NCI-H2171 treated with DMSO at 0.1 percent for 48 hours (cell line): ENCODE data around the gene FBXO21.
"Not testable (repeated sequence)": the region's sequence is repeated elsewhere in the genome, so short reads cannot be mapped to it uniquely, and the experiment has no call there.

Experiments
- DNase-seq: peaks from one replicate; lab custom pipeline; 2025; lab: John Stamatoyannopoulos, UW

The FBXO21 gene

GRCh38 chr12:117104003-117104402 is 86.3 kb downstream of the FBXO21 start:
- not testable (repeated sequence) for DNase-seq

GRCh38 chr12:117102800-117103181 is 87.5 kb downstream of the FBXO21 start:
- no peak for DNase-seq

DNA sequence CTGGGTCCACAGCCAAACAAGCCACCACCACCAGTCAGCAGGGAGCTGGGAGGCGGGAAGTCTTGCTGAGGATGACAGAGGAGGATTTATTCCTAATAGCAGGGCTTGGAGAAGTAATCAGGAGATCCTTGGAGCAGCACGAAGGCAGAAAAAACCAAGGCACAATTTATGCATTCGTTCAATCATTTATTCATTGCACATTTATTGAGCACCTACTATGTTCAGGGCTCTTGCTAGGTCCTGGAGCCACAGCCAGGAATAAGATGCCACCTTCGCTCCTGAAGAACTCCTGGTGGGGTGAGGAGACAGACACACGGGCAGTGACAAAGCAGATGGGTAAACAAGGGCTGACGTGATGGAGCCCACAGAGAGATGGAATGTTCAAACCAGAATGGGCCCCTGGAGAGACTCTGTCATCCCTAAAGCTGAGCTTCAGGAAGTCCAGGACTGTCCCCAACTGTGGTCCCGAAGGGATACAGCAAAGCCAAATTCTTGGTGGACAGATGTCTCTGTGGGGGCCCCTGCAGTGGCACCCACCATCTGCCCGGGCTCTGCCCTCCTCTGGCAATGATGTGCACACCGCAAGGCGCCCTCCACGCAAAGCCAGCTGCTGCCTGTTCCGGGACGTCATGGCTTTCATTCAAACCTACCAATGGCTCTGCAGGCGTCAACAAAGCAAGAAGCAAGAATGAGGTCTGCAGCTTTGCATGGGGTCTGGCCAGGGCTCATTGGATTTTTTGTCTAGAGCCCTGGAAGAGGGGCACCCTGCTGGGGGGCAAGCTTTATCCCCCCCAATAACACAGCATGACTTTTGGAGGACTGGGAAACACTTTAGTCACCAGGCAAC is 88.1 kb downstream of the FBXO21 start:
- peak; percentile 60 for DNase-seq

DNA sequence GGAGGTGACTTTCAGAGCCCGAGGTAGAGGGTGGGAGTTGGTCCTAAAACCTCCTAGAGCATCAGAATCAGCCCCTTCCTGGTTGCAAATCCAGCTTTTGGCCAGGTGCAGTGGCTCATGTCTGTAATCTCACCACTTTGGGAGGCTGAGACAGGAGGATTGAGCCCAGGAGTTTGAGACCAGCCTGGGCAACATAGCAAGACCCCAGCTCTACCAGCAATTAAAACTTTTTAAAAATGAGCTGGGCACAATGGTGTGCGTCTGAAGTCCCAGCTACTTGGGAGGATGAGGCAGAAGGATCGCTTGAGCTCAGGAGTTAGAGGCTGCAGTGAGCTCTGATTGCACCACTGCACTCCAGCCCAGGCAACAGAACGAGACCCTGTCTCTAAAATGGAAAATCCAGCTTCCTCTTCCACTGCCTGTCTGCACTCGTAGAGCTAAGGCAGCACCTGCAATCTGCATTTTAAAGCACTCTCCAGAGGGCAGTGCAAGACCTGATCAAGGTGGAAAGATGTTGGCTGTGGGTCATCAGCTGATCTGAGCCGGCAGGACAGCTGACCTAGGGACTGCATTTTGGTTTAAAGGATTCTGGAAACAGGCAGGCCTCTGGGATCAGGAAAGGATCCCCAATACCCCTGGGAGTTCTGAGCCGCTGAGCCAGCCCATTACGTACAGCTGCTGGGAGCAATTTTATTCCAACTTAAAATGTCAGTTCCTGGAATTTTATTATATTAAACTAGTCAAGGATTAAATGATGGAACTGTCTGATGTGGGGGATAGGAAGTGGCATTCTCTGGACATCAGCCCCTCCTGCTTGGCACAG is 89.2 kb downstream of the FBXO21 start:
- peak; percentile 66 for DNase-seq

DNA sequence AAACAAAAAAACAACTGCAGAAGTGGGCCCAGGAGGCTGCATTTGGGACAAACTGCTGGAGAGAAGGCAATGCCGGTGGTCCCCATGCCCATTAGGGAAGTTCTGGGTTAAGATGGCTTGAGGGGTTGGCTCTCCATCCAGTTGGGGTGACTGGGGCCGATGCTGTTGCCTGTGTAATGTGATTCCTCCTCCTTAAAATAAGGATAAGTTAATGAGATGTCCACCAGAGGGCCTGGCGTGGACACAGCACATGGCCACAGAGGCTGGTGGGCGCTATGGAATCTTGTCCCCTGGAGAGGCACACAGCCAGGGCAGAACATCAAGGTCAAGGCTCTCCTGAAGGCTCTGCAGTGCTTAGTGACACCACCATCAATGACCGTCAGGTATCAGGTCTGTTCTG is 90.0 kb downstream of the FBXO21 start:
- DNase-seq = no peak

DNA sequence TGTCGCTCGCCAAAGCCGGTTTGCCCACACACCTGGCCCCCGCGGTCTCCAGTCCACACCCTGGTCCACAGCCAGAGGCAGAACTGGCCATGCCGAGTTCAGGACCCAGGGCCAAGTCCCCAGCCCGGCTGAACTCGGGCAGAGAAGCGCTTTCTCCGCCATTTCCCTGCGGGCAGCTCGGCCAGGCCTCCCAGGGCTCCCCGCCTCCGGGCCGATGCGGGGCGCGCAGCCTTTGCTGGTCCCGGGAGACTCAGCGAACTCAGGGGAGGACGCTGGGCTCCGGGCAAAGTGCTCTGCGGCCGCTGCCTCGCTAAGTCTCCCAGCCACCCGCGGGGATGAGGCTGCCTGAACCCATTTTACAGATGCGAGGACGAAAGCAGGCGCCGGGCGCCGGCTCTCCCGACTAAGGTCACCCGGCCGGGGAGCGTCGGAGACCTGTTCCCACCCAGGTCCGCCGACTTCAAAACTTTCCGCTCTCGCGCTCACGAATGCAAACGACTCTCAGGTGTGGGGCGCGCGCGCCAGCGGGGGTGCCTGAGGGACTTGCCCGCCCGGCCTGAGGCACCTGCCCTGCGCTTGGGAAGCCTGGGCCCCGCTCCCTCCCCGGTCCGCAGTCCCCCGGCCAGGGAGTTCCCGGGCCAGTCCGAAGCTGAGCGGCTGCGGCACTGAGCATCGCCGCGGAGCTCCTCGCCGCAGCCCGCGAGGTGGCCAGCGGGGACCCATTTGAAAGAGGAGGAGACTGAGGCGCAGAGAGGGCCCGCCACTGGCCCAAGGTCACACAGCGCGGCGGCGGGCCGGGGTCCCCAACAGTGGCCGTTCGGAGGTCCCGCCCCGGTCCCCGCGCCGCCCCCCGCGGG is 91.7 kb downstream of the FBXO21 start:
- no peak for DNase-seq

- no peak for DNase-seq
Observed at GRCh38 chr12:117098024-117098360, 92.3 kb downstream of the FBXO21 start.

DNA sequence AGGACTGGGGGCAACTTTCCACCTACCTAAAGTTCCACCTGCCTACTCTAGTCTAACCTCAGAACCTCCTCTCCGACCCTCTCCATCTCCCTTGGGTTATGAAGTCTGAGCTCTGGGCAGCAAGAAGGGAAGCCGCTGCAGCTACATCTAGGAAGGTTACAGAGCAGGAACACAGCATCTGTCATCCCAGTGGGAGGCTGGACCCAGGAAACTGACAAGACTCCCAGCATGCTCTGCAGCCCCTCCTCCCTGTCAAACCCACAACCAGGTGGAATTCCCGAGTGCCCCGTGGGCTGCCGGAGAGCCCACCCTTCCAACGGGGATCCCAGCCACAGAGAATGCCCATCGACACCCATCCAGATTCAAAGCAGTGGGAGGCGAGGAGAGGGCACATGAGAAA is 93.1 kb downstream of the FBXO21 start:
- DNase-seq = peak; percentile 82

DNA sequence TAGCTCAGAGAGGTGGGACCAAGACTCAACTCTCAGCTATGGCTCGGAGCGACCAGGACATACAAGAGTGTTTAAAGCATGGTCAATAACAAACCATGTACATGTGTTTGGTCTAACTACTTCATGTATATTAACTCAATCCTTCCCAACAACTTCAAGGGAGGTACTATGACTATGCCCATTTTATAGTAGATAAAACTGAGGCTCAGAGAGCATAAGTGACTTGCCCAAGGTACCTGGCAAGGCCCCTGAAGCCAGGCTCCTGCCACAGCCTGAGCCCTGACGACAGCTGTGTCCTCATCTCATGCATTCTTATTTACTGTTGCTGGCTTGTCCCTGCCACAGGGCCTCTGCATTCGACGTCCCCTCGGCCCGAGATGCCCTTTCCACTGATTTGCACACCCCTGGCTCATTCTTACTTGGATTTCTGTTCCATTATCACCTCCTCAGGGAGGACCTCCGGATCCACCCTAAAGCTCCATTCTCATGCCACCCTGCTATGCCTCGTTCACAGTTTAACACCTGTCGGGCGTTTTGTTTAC is 93.7 kb downstream of the FBXO21 start:
- no peak for DNase-seq

DNA sequence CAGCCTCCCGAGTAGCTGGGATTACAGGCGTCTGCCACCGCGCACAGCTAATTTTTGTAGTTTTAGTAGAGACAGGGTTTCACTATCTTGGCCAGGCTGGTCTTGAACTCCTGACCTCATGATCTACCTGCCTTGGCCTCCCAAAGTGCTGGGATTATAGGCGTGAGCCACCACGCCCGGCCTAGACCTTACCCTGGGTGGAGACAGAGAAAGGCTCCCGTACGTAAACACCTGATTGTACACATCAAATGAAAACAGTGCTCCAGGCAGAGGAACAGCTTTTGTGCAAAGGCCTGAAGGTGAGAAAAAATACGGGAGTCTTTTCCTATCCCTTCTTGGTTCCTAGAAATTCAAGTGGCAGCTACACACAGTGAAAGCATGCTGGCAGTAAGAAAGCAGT is 95.1 kb downstream of the FBXO21 start:
- DNase-seq = not testable (repeated sequence)

DNA sequence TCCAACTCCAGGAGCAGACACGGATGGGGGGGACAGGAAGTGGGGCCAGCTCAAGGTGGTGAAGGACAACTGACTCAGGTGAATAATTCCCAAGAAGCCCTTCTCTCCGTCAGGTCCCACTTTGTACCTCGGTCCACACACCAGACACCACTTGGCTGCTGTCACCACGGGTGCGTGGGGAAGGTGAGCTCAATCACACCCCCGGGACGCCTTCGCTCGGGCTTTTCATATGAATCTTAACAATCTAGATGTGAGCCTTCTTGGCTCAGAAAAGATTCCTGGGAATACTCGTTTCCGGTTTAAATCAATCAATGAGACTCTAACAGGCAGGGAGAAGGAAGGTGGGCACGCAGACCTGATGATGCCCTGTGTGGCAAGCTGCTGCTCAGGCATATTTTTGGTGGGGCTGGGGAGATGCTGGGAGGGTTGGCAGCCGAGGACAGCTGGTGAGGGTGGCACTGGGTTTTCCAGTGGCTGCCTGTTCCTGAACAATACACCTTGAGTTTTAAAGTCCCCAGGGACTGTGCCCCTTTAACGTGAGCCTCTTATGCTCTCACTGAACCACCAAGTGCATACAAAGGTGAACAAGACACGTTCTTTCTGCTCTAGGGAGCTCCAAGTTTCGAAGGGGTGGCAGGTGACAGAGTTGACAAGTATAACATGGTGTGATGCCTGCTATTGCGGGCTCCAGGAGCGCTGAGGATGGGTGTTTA is 96.2 kb downstream of the FBXO21 start:
- DNase-seq = peak; percentile 78

DNA sequence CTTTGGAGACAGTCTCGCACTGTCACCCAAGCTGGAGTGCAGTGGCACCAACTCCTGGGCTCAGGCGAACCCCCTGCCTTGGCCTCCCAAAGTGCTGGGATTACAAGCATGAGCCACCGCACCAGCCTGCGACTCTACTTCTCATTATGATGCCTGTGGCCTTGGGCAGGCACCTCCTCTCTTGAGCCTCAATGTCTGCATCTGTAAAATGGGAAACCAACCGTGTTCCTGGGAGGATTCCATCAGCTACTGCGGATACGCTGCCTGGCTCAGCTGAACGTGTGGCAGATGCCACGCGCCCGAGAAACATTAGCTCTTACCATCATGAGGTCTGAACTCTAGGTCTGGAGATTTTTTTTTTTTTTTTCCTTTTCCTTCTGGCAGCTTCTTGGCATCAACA is 96.8 kb downstream of the FBXO21 start:
- peak; percentile 74 for DNase-seq

DNA sequence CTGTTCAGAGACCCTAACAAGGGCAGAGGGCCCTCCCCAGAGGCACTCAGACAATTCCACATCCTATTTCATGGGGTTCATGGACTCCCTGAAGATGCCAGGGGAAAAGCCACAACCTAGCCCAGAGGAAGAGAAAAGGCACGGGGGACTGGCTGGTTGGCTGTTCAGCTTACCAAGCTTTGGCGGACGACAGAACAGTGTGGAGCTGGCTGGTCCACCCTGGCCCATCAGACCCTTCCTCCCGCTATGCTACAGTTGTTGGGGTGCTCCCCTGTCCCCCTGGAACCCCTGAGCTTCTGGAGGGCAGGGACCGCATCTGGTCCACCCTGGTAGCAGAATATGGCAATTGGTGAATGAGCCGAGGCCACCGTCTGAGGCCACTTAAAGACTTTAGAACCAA is 97.4 kb downstream of the FBXO21 start:
- no peak for DNase-seq

- DNase-seq = no peak
Observed at GRCh38 chr12:117092511-117092780, 97.8 kb downstream of the FBXO21 start.
